IMR-90 (cell line): ENCODE results near the gene RHBDD1. TPM values are rescaled to one million over a fixed set of nuclear protein-coding genes. Genes with fewer than 3 reads are reported as not detected.

Source experiments
- ATAC-seq: fragments of 200-7000 bp; cut with Tn5 transposase; 2 replicates; pipeline ENCODE4 v1.9.1; 2020; ENCODE audit warnings: low read depth, mild to moderate bottlenecking, moderate library complexity
- BruUV-seq: library from RNA; stranded (reverse); fragments of 400-500 nt; replicated peaks from 2 replicates; lab custom pipeline; 2021; lab: Mats Ljungman, UMichigan
- CTCF ChIA-PET: fragments of 300-600 bp; formaldehyde crosslinking; extraction: SDS; loops from one replicate; lab custom pipeline; 2021; ENCODE audit warnings: antibody characterized with exemption; lab: Yijun Ruan, JAX
- POLR2A ChIA-PET: fragments of 300-600 bp; sonication (Branson Sonifier 250); formaldehyde crosslinking; loops from one replicate; lab custom pipeline; 2022; ENCODE audit warnings: antibody characterized with exemption; ENCODE audit not compliant: unreplicated experiment; lab: Charles Lee
- DNase-seq: peaks from one replicate; pipeline ENCODE4 v3.0.0; 2013
- H2AFZ ChIP-seq: replicated peaks from 2 replicates; pipeline ENCODE3; 2013; ENCODE audit warnings: low read length, mild to moderate bottlenecking; ENCODE audit not compliant: poor library complexity
- H2AK5ac ChIP-seq: 2 replicates; pipeline ENCODE4 v1.6.1; 2013; ENCODE audit warnings: low read depth, low read length, inconsistent platforms
- H2AK9ac ChIP-seq: replicated peaks from 2 replicates; pipeline ENCODE3; 2013; ENCODE audit warnings: mild to moderate bottlenecking, low read depth, low read length, moderate library complexity; ENCODE audit not compliant: poor library complexity
- H2BK120ac ChIP-seq: 2 replicates; pipeline ENCODE4 v1.6.1; 2013; ENCODE audit warnings: low read depth, low read length, inconsistent platforms
- H2BK15ac ChIP-seq: 3 replicates; pipeline ENCODE4 v1.6.1; 2013; ENCODE audit warnings: low read depth, low read length, inconsistent platforms
- H2BK20ac ChIP-seq: 2 replicates; pipeline ENCODE4 v1.6.1; 2013; ENCODE audit warnings: low read depth, mild to moderate bottlenecking, inconsistent platforms, low read length, moderate library complexity
- H2BK5ac ChIP-seq: 2 replicates; pipeline ENCODE4 v1.6.1; 2013; ENCODE audit warnings: mild to moderate bottlenecking, low read depth, low read length, inconsistent platforms; ENCODE audit not compliant: poor library complexity, severe bottlenecking
- H3K14ac ChIP-seq: replicated peaks from 2 replicates; pipeline ENCODE4 v1.6.1; 2013; ENCODE audit warnings: low read depth, low read length, inconsistent platforms
- H3K18ac ChIP-seq: 2 replicates; pipeline ENCODE4 v1.6.1; 2013; ENCODE audit warnings: low read depth, low read length, control low read depth
- H3K23ac ChIP-seq: 2 replicates; pipeline ENCODE4 v1.6.1; 2013; ENCODE audit warnings: low read depth, low read length, inconsistent platforms
- H3K27ac ChIP-seq: 2 replicates; pipeline ENCODE4 v1.5.1; 2013; ENCODE audit warnings: mild to moderate bottlenecking, control low read depth, low read length; ENCODE audit not compliant: insufficient read depth
- H3K27me3 ChIP-seq: 2 replicates; pipeline ENCODE4 v1.6.1; 2013; ENCODE audit warnings: low read length; ENCODE audit not compliant: control insufficient read depth, insufficient read depth
- H3K36me3 ChIP-seq: 2 replicates; pipeline ENCODE4 v1.6.1; 2013; ENCODE audit warnings: low read length, mixed read lengths; ENCODE audit not compliant: control insufficient read depth, insufficient read depth
- H3K4ac ChIP-seq: 2 replicates; pipeline ENCODE4 v1.6.1; 2013; ENCODE audit warnings: low read depth, low read length, inconsistent platforms
- H3K4me1 ChIP-seq: 2 replicates; pipeline ENCODE4 v1.6.1; 2013; ENCODE audit warnings: low read length, mixed read lengths; ENCODE audit not compliant: control insufficient read depth, insufficient read depth
- H3K4me2 ChIP-seq: 2 replicates; pipeline ENCODE4 v1.6.1; 2013; ENCODE audit warnings: low read depth, mild to moderate bottlenecking, control low read depth, low read length, moderate library complexity
- H3K4me3 ChIP-seq: 2 replicates; pipeline ENCODE4 v1.5.1; 2013; ENCODE audit warnings: low read depth, mild to moderate bottlenecking, control low read depth, low read length, moderate library complexity; ENCODE audit not compliant: insufficient read depth
- H3K56ac ChIP-seq: 2 replicates; pipeline ENCODE4 v1.6.1; 2013; ENCODE audit warnings: low read length, inconsistent platforms; ENCODE audit not compliant: insufficient read depth; ENCODE audit errors: extremely low read depth
- H3K79me1 ChIP-seq, 2 experiments: 2 replicates each; pipeline ENCODE4 v1.6.1; 2013; ENCODE audit warnings: low read length in 2 of 2, inconsistent platforms in 1 of 2, low read depth in 1 of 2
- H3K9ac ChIP-seq: 2 replicates; pipeline ENCODE4 v1.6.1; 2013; ENCODE audit warnings: low read depth, low read length, control low read depth
- H3K9me1 ChIP-seq: 2 replicates; pipeline ENCODE4 v1.6.1; 2013; ENCODE audit warnings: low read length, inconsistent platforms; ENCODE audit not compliant: insufficient read depth
- H3K9me3 ChIP-seq: 2 replicates; pipeline ENCODE4 v1.6.1; 2013; ENCODE audit warnings: low read length; ENCODE audit not compliant: control insufficient read depth, insufficient read depth
- H4K20me1 ChIP-seq: 2 replicates; pipeline ENCODE4 v1.6.1; 2013; ENCODE audit warnings: low read length, inconsistent platforms; ENCODE audit not compliant: insufficient read depth
- H4K5ac ChIP-seq: 2 replicates; pipeline ENCODE4 v1.6.1; 2013; ENCODE audit warnings: mild to moderate bottlenecking, low read depth, low read length, control low read depth
- H4K8ac ChIP-seq, 2 experiments: 2 replicates each; pipeline ENCODE4 v1.6.1; 2013; ENCODE audit warnings: low read depth in 2 of 2, low read length in 2 of 2, control low read depth in 1 of 2, inconsistent platforms in 1 of 2
- H4K91ac ChIP-seq: 2 replicates; pipeline ENCODE4 v1.6.1; 2013; ENCODE audit warnings: low read depth, low read length, inconsistent platforms; ENCODE audit not compliant: insufficient read depth
- BHLHE40 ChIP-seq: fragments of 150-350 bp; IDR thresholded peaks from 2 replicates; pipeline ENCODE4 v1.6.1; 2016; ENCODE audit warnings: mild to moderate bottlenecking, low read depth, low read length
- CEBPB ChIP-seq: IDR thresholded peaks from 2 replicates; pipeline ENCODE4 v1.6.1; 2012; ENCODE audit warnings: low read depth, low read length, improper control_type of control experiment
- CHD1 ChIP-seq: IDR thresholded peaks from 2 replicates; pipeline ENCODE4 v1.6.1; 2012; ENCODE audit warnings: low read depth, low read length, improper control_type of control experiment
- FOS ChIP-seq: fragments of 150-350 bp; IDR thresholded peaks from 2 replicates; pipeline ENCODE4 v1.6.1; 2016; ENCODE audit warnings: low read depth, low read length
- MAFK ChIP-seq: IDR thresholded peaks from 2 replicates; pipeline ENCODE4 v1.6.1; 2012; ENCODE audit warnings: low read depth, low read length, improper control_type of control experiment
- MAZ ChIP-seq: IDR thresholded peaks from 2 replicates; pipeline ENCODE4 v1.6.1; 2012; ENCODE audit warnings: low read depth, mild to moderate bottlenecking, low read length, improper control_type of control experiment, moderate library complexity, borderline replicate concordance
- MXI1 ChIP-seq: IDR thresholded peaks from 2 replicates; pipeline ENCODE4 v1.6.1; 2012; ENCODE audit warnings: low read depth, mild to moderate bottlenecking, low read length, moderate library complexity, borderline replicate concordance
- NFE2L2 ChIP-seq: fragments of 150-350 bp; IDR thresholded peaks from 2 replicates; pipeline ENCODE4 v1.6.1; 2016; ENCODE audit warnings: low read depth, mild to moderate bottlenecking, low read length
- POLR2A ChIP-seq: IDR thresholded peaks from 2 replicates; pipeline ENCODE4 v1.6.1; 2012; ENCODE audit warnings: mild to moderate bottlenecking, low read depth, low read length
- RAD21 ChIP-seq: IDR thresholded peaks from 2 replicates; pipeline ENCODE4 v1.6.1; 2012; ENCODE audit warnings: low read length, improper control_type of control experiment
- RCOR1 ChIP-seq: IDR thresholded peaks from 2 replicates; pipeline ENCODE4 v1.6.1; 2012; ENCODE audit warnings: mild to moderate bottlenecking, low read length, improper control_type of control experiment; ENCODE audit not compliant: insufficient replicate concordance
- RFX5 ChIP-seq: IDR thresholded peaks from 2 replicates; pipeline ENCODE4 v1.8.0; 2012; ENCODE audit warnings: low read depth, mild to moderate bottlenecking, low read length, moderate library complexity
- SMC3 ChIP-seq: fragments of 150-350 bp; IDR thresholded peaks from 2 replicates; pipeline ENCODE4 v1.6.1; 2016; ENCODE audit warnings: low read depth, mild to moderate bottlenecking, antibody characterized with exemption, low read length, moderate library complexity
- WGBS, 2 experiments: methylation state at CpG; one replicate each; pipeline versions ENCODE4 v1.1.5 to v1.1.7; 2013; ENCODE audit warnings: missing lambda C conversion rate in 2 of 2; ENCODE audit not compliant: insufficient read length in 1 of 2; ENCODE audit errors: extremely low coverage in 2 of 2; 5-methylcytosine and 5-hydroxymethylcytosine counted together
- dilution Hi-C: fragments of 300-500 bp; cut with HindIII; formaldehyde crosslinking; loops from one replicate; pipeline ENCODE4 v1.14.3; 2018; ENCODE audit warnings: low sequenced_read_pairs; ENCODE audit not compliant: unreplicated experiment
- in situ Hi-C: fragments of 300-500 bp; cut with MboI; formaldehyde crosslinking; loops from 3 replicates; pipeline ENCODE4 v1.14.3; 2019; ENCODE audit warnings: low sequenced_read_pairs, inconsistent platforms, mixed read lengths
- intact Hi-C: fragments of 100-400 bp; cut with micrococcal nuclease; formaldehyde crosslinking; loops from 2 replicates; pipeline ENCODE4 v1.10.0; 2022
- polyA plus RNA-seq, 3 experiments: library from polyadenylated mRNA; depleted of rRNA; stranded (reverse); fragments of >200 nt; gene quantifications; 2 replicates each; pipeline ENCODE4 v1.2.3, GENCODE V29; 2012; ENCODE audit warnings: low replicate concordance in 1 of 3
- total RNA-seq: library from RNA; depleted of rRNA; stranded (reverse); fragments of >200 nt; gene quantifications from 2 replicates; pipeline ENCODE4 v1.2.3, GENCODE V29; 2012
- TF ChIP-seq, protein P1 (sequence below): fragments of 150-350 bp; IDR thresholded peaks from 2 replicates; pipeline ENCODE4 v1.6.1; 2017; ENCODE audit warnings: mild to moderate bottlenecking, antibody characterized with exemption, low read length, low read depth
- TF ChIP-seq, protein P2 (sequence below): fragments of 150-350 bp; IDR thresholded peaks from 2 replicates; pipeline ENCODE4 v1.6.1; 2016; ENCODE audit warnings: low read depth, mild to moderate bottlenecking, low read length, moderate library complexity, borderline replicate concordance

The RHBDD1 gene
- total and polyA plus RNA-seq, 2 of the 4 experiments (the other 2 are of a cell fraction) = 9.7 to 14.0 TPM

DNA sequence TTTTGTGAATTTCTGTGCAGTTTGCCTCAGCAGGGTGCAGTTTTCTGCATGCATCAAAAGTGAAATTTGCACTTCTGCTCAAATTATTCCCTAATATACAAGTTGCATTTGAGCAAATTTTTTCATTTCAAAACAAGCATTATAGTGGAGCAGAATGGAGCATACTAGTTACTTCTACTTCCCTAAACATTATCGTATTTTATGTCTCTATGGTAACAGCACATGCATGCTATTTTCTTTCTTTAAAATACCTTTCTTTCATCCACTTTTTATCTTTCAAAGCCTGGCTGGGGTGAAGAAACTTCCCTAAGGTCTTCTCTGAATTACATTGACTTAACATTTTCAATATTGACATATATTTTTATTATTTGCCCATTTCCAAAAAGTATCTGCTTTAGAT is 11.2 kb downstream of the RHBDD1 start:
- WGBS, 2 experiments = no CpG with 5 or more reads among the region's 1 CpG
- no TSS peak for BruUV-seq
- POLR2A ChIA-PET = no interaction called here

More for the DNA sequence above, 11.2 kb downstream of the RHBDD1 start:
- Histone ChIP-seq H3K4me2 (no peak overlapping the region), H3K14ac (no peak overlapping the region), H3K9ac (no peak overlapping the region), H3K27ac (no peak overlapping the region), H3K9me3 (no peaks in the 10 kb centered on the region), H3K36me3 (no peaks in the 10 kb centered on the region), H2AFZ (no peak overlapping the region), H3K4ac (no peak overlapping the region), H4K91ac (no peak overlapping the region), H4K5ac (no peak overlapping the region), H3K9me1 (no peaks in the 10 kb centered on the region; the same call in 1 of the 2 replicates), H3K4me1 (no peaks in the 10 kb centered on the region), H3K4me3 (no peak overlapping the region), H2AK5ac (no peak overlapping the region), H2BK15ac (no peak overlapping the region), H3K27me3 (no peaks in the 10 kb centered on the region), H2AK9ac (no peak overlapping the region), H4K20me1 (peaks cover 3% of the 10 kb centered on the region; the same call in 1 of the 2 replicates), H2BK20ac (no peak overlapping the region), H3K18ac (no peak overlapping the region), H3K56ac (no peak overlapping the region), H3K23ac (no peak overlapping the region), H2BK5ac (no peak overlapping the region), H4K8ac (no peak overlapping the region), H2BK120ac (no peak overlapping the region), H3K79me1 (peaks cover 25 to 30% of the 10 kb centered on the region in 2 experiments)
- intact Hi-C loops (no loop called here), in situ Hi-C loops (no loop called here), dilution Hi-C loops (no loop called here)
- DNase-seq (no peak), ATAC-seq (no peak)
- TF ChIP-seq RCOR1 (no peak), RFX5 (no peak), MXI1 (no peak), CHD1 (no peak), BHLHE40 (no peak), MAFK (no peak), MAZ (no peak), NFE2L2 (no peak), SMC3 (no peak), POLR2A (no peak), RAD21 (no peak), CEBPB (no peak), FOS (no peak)
- TF ChIP-seq, protein P1, sequence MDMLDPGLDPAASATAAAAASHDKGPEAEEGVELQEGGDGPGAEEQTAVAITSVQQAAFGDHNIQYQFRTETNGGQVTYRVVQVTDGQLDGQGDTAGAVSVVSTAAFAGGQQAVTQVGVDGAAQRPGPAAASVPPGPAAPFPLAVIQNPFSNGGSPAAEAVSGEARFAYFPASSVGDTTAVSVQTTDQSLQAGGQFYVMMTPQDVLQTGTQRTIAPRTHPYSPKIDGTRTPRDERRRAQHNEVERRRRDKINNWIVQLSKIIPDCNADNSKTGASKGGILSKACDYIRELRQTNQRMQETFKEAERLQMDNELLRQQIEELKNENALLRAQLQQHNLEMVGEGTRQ = no peak
- TF ChIP-seq, protein P2, sequence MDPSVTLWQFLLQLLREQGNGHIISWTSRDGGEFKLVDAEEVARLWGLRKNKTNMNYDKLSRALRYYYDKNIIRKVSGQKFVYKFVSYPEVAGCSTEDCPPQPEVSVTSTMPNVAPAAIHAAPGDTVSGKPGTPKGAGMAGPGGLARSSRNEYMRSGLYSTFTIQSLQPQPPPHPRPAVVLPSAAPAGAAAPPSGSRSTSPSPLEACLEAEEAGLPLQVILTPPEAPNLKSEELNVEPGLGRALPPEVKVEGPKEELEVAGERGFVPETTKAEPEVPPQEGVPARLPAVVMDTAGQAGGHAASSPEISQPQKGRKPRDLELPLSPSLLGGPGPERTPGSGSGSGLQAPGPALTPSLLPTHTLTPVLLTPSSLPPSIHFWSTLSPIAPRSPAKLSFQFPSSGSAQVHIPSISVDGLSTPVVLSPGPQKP = no peak
- CTCF ChIA-PET = no interaction called here
